ENCODE measurements around the gene AP2A2.
A peak's percentile ranks its signal among the peaks of the same experiment; 100 is the strongest.

The AP2A2 gene

GRCh38 chr11:1007279-1007678 lies 81.6 kb downstream of the AP2A2 start:
- H2AFZ ChIP-seq (ENCODE audit: low read length), result no peak overlapping the region
- no peak overlapping the region for H2AK5ac ChIP-seq (ENCODE audit: low read depth, low read length)
- H3K14ac ChIP-seq (ENCODE audit: low read length), result no peak overlapping the region
- H3K4me3 ChIP-seq (ENCODE audit: low read length in 2 of 2), result no peak overlapping the region
- H3K9me3 ChIP-seq (replicated peaks in 1 of 2; ENCODE audit: control insufficient read depth in 2 of 2, insufficient read depth in 1 of 2, low read depth in 1 of 2, low read length in 2 of 2), result no peaks in the 10 kb centered on the region
- no peak overlapping the region for H4K91ac ChIP-seq (ENCODE audit: low read depth, low read length, poor library complexity)
- WGBS, 2 donors (ENCODE audit: extremely low coverage in 2 of 2, insufficient read length in 2 of 2, insufficient replicate concordance in 1 of 2), result no CpG with 5 or more reads among the region's 10 CpGs
- H3K79me1 ChIP-seq (ENCODE audit: low read depth, low read length), result peaks cover 3% of the 10 kb centered on the region
- H4K8ac ChIP-seq (ENCODE audit: low read depth, low read length), result no peak overlapping the region
- H3K23ac ChIP-seq (ENCODE audit: low read depth, low read length, poor library complexity), result no peak overlapping the region
- no peak overlapping the region for H2BK5ac ChIP-seq (ENCODE audit: low read length)
- no peak for DNase-seq (ENCODE audit: low spot score)
- no peaks in the 10 kb centered on the region for H3K27me3 ChIP-seq (ENCODE audit: control insufficient read depth in 3 of 3, insufficient read depth in 3 of 3, low read depth in 1 of 3, low read length in 3 of 3)
- peaks cover 48 to 87% of the 10 kb centered on the region in 2 donors for H3K36me3 ChIP-seq (replicated peaks in 1 of 2; ENCODE audit: control insufficient read depth in 2 of 2, insufficient read depth in 2 of 2, low read length in 2 of 2)
- no peak overlapping the region for H3K4me2 ChIP-seq (ENCODE audit: insufficient read depth, low read length, poor library complexity, severe bottlenecking)
- no peak overlapping the region for H2BK15ac ChIP-seq (ENCODE audit: low read length)
- H2BK12ac ChIP-seq (ENCODE audit: low read length), result no peak overlapping the region
- peaks cover 3 to 5% of the 10 kb centered on the region in 2 donors for H3K4me1 ChIP-seq (ENCODE audit: control insufficient read depth in 2 of 2, insufficient read depth in 1 of 2, low read depth in 1 of 2, low read length in 2 of 2)
- H3K18ac ChIP-seq (ENCODE audit: low read length), result no peak overlapping the region
- no peak overlapping the region for H3K27ac ChIP-seq (replicated peaks; ENCODE audit: low read length)
- no peak overlapping the region for H2BK120ac ChIP-seq (ENCODE audit: low read depth, low read length)
- H3K9ac ChIP-seq (ENCODE audit: low read depth, low read length, poor library complexity), result no peak overlapping the region
- no peak overlapping the region for H3K4ac ChIP-seq (ENCODE audit: low read length)

GRCh38 chr11:1008001-1008802 lies 82.5 kb downstream of the AP2A2 start:
- Histone ChIP-seq H3K4me2 (ENCODE audit: insufficient read depth, low read length, poor library complexity, severe bottlenecking) (no peak overlapping the region), H3K27ac (replicated peaks; ENCODE audit: low read length) (no peak overlapping the region), H3K27me3 (ENCODE audit: control insufficient read depth in 3 of 3, insufficient read depth in 3 of 3, low read depth in 1 of 3, low read length in 3 of 3) (no peaks in the 10 kb centered on the region), H3K4me3 (ENCODE audit: low read length in 2 of 2) (no peak overlapping the region), H2AK5ac (ENCODE audit: low read depth, low read length) (no peak overlapping the region), H4K8ac (ENCODE audit: low read depth, low read length) (peak overlapping the region; percentile 24), H2BK15ac (ENCODE audit: low read length) (no peak overlapping the region), H2BK5ac (ENCODE audit: low read length) (peak overlapping the region; percentile 44), H3K79me1 (ENCODE audit: low read depth, low read length) (no peaks in the 10 kb centered on the region), H2AFZ (ENCODE audit: low read length) (no peak overlapping the region), H4K91ac (ENCODE audit: low read depth, low read length, poor library complexity) (no peak overlapping the region), H3K9ac (ENCODE audit: low read depth, low read length, poor library complexity) (peak overlapping the region; percentile 74), H3K23ac (ENCODE audit: low read depth, low read length, poor library complexity) (peak overlapping the region; percentile 69), H3K4ac (ENCODE audit: low read length) (no peak overlapping the region), H3K9me3 (replicated peaks in 1 of 2; ENCODE audit: control insufficient read depth in 2 of 2, insufficient read depth in 1 of 2, low read depth in 1 of 2, low read length in 2 of 2) (no peaks in the 10 kb centered on the region), H2BK12ac (ENCODE audit: low read length) (peak overlapping the region; percentile 53), H3K4me1 (ENCODE audit: control insufficient read depth in 2 of 2, insufficient read depth in 1 of 2, low read depth in 1 of 2, low read length in 2 of 2) (peaks cover 3 to 5% of the 10 kb centered on the region in 2 donors), H2BK120ac (ENCODE audit: low read depth, low read length) (no peak overlapping the region), H3K18ac (ENCODE audit: low read length) (peak overlapping the region; percentile 33), H3K14ac (ENCODE audit: low read length) (peak overlapping the region; percentile 5), H3K36me3 (replicated peaks in 1 of 2; ENCODE audit: control insufficient read depth in 2 of 2, insufficient read depth in 2 of 2, low read length in 2 of 2) (peaks cover 42 to 79% of the 10 kb centered on the region in 2 donors)
- no peak for DNase-seq (ENCODE audit: low spot score)
- no CpG with 5 or more reads among the region's 38 CpGs for WGBS, 2 donors (ENCODE audit: extremely low coverage in 2 of 2, insufficient read length in 2 of 2, insufficient replicate concordance in 1 of 2)

DNA sequence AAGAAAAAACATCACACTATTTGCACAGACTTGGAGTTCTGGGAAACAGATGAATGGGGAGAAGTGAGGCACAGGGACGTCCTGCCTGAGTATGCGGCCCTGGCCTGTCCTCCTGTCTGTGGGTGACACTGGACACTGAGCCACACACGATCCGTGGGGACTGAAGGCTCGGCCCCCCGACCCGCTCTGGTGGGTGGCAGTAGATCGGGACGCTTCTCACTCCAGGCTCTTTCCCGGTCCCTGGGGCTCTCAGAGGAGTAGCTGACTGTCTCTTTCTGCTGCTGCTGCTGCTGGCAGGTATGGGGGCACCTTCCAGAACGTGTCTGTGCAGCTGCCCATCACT lies 83.1 kb downstream of the AP2A2 start:
- no peak overlapping the region for H3K4me3 ChIP-seq (ENCODE audit: low read length in 2 of 2)
- peaks cover 3 to 5% of the 10 kb centered on the region in 2 donors for H3K4me1 ChIP-seq (ENCODE audit: control insufficient read depth in 2 of 2, insufficient read depth in 1 of 2, low read depth in 1 of 2, low read length in 2 of 2)
- no peak overlapping the region for H3K14ac ChIP-seq (ENCODE audit: low read length)
- WGBS, 2 donors (ENCODE audit: extremely low coverage in 2 of 2, insufficient read length in 2 of 2, insufficient replicate concordance in 1 of 2), result no CpG with 5 or more reads among the region's 11 CpGs
- no peak overlapping the region for H2BK120ac ChIP-seq (ENCODE audit: low read depth, low read length)
- no peak overlapping the region for H3K23ac ChIP-seq (ENCODE audit: low read depth, low read length, poor library complexity)
- H4K8ac ChIP-seq (ENCODE audit: low read depth, low read length), result no peak overlapping the region
- no peaks in the 10 kb centered on the region for H3K27me3 ChIP-seq (ENCODE audit: control insufficient read depth in 3 of 3, insufficient read depth in 3 of 3, low read depth in 1 of 3, low read length in 3 of 3)
- no peak overlapping the region for H4K91ac ChIP-seq (ENCODE audit: low read depth, low read length, poor library complexity)
- no peak overlapping the region for H2BK15ac ChIP-seq (ENCODE audit: low read length)
- peaks cover 41 to 73% of the 10 kb centered on the region in 2 donors for H3K36me3 ChIP-seq (replicated peaks in 1 of 2; ENCODE audit: control insufficient read depth in 2 of 2, insufficient read depth in 2 of 2, low read length in 2 of 2)
- H2BK12ac ChIP-seq (ENCODE audit: low read length), result no peak overlapping the region
- H3K4me2 ChIP-seq (ENCODE audit: insufficient read depth, low read length, poor library complexity, severe bottlenecking), result no peak overlapping the region
- no peaks in the 10 kb centered on the region for H3K9me3 ChIP-seq (replicated peaks in 1 of 2; ENCODE audit: control insufficient read depth in 2 of 2, insufficient read depth in 1 of 2, low read depth in 1 of 2, low read length in 2 of 2)
- H3K18ac ChIP-seq (ENCODE audit: low read length), result no peak overlapping the region
- H3K4ac ChIP-seq (ENCODE audit: low read length), result no peak overlapping the region
- no peak overlapping the region for H3K9ac ChIP-seq (ENCODE audit: low read depth, low read length, poor library complexity)
- no peak overlapping the region for H3K27ac ChIP-seq (replicated peaks; ENCODE audit: low read length)
- H3K79me1 ChIP-seq (ENCODE audit: low read depth, low read length), result no peaks in the 10 kb centered on the region
- no peak overlapping the region for H2BK5ac ChIP-seq (ENCODE audit: low read length)
- no peak for DNase-seq (ENCODE audit: low spot score)
- H2AK5ac ChIP-seq (ENCODE audit: low read depth, low read length), result no peak overlapping the region
- no peak overlapping the region for H2AFZ ChIP-seq (ENCODE audit: low read length)

- no CpG with 5 or more reads among the region's 33 CpGs for WGBS, 2 donors (ENCODE audit: extremely low coverage in 2 of 2, insufficient read length in 2 of 2, insufficient replicate concordance in 1 of 2)
- Histone ChIP-seq H3K9ac (ENCODE audit: low read depth, low read length, poor library complexity) (no peak overlapping the region), H4K91ac (ENCODE audit: low read depth, low read length, poor library complexity) (no peak overlapping the region), H3K14ac (ENCODE audit: low read length) (peak overlapping the region; percentile 17), H2AFZ (ENCODE audit: low read length) (no peak overlapping the region), H2AK5ac (ENCODE audit: low read depth, low read length) (no peak overlapping the region), H3K4ac (ENCODE audit: low read length) (no peak overlapping the region), H3K27me3 (ENCODE audit: control insufficient read depth in 3 of 3, insufficient read depth in 3 of 3, low read depth in 1 of 3, low read length in 3 of 3) (no peaks in the 10 kb centered on the region), H2BK15ac (ENCODE audit: low read length) (no peak overlapping the region), H3K9me3 (replicated peaks in 1 of 2; ENCODE audit: control insufficient read depth in 2 of 2, insufficient read depth in 1 of 2, low read depth in 1 of 2, low read length in 2 of 2) (no peaks in the 10 kb centered on the region), H2BK5ac (ENCODE audit: low read length) (no peak overlapping the region), H3K4me2 (ENCODE audit: insufficient read depth, low read length, poor library complexity, severe bottlenecking) (no peak overlapping the region), H2BK12ac (ENCODE audit: low read length) (no peak overlapping the region), H3K23ac (ENCODE audit: low read depth, low read length, poor library complexity) (no peak overlapping the region), H4K8ac (ENCODE audit: low read depth, low read length) (no peak overlapping the region), H2BK120ac (ENCODE audit: low read depth, low read length) (no peak overlapping the region), H3K4me1 (ENCODE audit: control insufficient read depth in 2 of 2, insufficient read depth in 1 of 2, low read depth in 1 of 2, low read length in 2 of 2) (peaks cover 3 to 5% of the 10 kb centered on the region in 2 donors), H3K36me3 (replicated peaks in 1 of 2; ENCODE audit: control insufficient read depth in 2 of 2, insufficient read depth in 2 of 2, low read length in 2 of 2) (peaks cover 41 to 69% of the 10 kb centered on the region in 2 donors), H3K79me1 (ENCODE audit: low read depth, low read length) (no peaks in the 10 kb centered on the region), H3K4me3 (ENCODE audit: low read length in 2 of 2) (no peak overlapping the region), H3K27ac (replicated peaks; ENCODE audit: low read length) (no peak overlapping the region), H3K18ac (ENCODE audit: low read length) (no peak overlapping the region)
- DNase-seq (ENCODE audit: low spot score), result no peak
Observed at GRCh38 chr11:1009371-1009770, 83.7 kb downstream of the AP2A2 start.
